BJ (cell line): ENCODE measurements around the gene SP7. TPM values are rescaled to one million over a fixed set of nuclear protein-coding genes. Genes with fewer than 3 reads are reported as not detected.
A peak's percentile ranks its signal among the peaks of the same experiment; 100 is the strongest.

ENCODE experiments used
- CTCF ChIA-PET: fragments of 350-600 bp; formaldehyde crosslinking; extraction: SDS; loops from one replicate; lab custom pipeline; 2021; ENCODE audit warnings: antibody characterized with exemption, inconsistent platforms; lab: Yijun Ruan, JAX
- POLR2A ChIA-PET: fragments of 300-600 bp; sonication (Branson Sonifier 250); formaldehyde crosslinking; extraction: SDS; loops from one replicate; lab custom pipeline; 2021; ENCODE audit warnings: antibody characterized with exemption; lab: Charles Lee
- DNase-seq: peaks from one replicate; pipeline ENCODE4 v3.0.0-alpha.2; 2011; ENCODE audit warnings: low read depth
- H3K27me3 ChIP-seq: 2 replicates; pipeline ENCODE4 v1.6.0; 2011; ENCODE audit warnings: low read length; ENCODE audit not compliant: control insufficient read depth, insufficient read depth
- H3K36me3 ChIP-seq: 2 replicates; pipeline ENCODE4 v1.5.1; 2011; ENCODE audit warnings: low read length; ENCODE audit not compliant: control insufficient read depth, insufficient read depth
- H3K4me3 ChIP-seq: 2 replicates; pipeline ENCODE4 v1.5.1; 2011; ENCODE audit warnings: low read depth, mild to moderate bottlenecking, control low read depth, low read length
- CTCF ChIP-seq: IDR thresholded peaks from 2 replicates; pipeline ENCODE4 v1.5.1; 2011; ENCODE audit warnings: low read depth, mild to moderate bottlenecking, control low read depth, inconsistent platforms, low read length, moderate library complexity; ENCODE audit not compliant: insufficient read depth
- polyA plus RNA-seq: library from polyadenylated mRNA; depleted of rRNA; stranded (reverse); fragments of >200 nt; gene quantifications from 2 replicates; pipeline ENCODE4 v1.2.3, GENCODE V29; 2011

SP7 gene
- polyA plus RNA-seq, 1 experiment, result not detected

GRCh38 chr12:53308276-53308675 is 27.9 kb downstream of the SP7 start:
- ChIA-PET POLR2A (no interaction called here), CTCF (interaction anchor here (0.9 to 5.4 kb wide), 3 partner anchors 13 to 95 kb away, joined by 3 to 29 read pairs (median 3); partner anchors contain the start of gene AAAS)
- Histone ChIP-seq H3K4me3 (no peak overlapping the region), H3K36me3 (peaks cover 23% of the 10 kb centered on the region), H3K27me3 (no peaks in the 10 kb centered on the region)
- no peak for TF ChIP-seq CTCF
- no peak for DNase-seq

DNA sequence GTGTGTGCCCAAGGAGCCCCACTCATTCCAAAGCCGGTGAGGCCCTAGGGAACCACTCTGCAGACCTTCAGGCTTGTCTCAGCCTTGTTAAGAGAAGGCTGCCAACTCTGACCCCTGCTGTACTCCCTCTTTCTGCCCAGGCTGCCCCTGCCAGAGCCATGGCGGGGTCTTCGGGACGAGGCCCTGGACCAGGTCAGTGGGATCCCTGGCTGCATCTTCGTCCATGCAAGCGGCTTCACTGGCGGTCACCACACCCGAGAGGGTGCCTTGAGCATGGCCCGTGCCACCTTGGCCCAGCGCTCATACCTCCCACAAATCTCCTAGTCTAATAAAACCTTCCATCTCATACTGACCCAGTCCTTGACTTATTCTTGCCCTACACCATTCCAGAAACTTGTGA is 29.3 kb downstream of the SP7 start:
- CTCF ChIA-PET, result interaction anchor here (1.4 kb wide), 1 partner anchor 15 kb away, joined by 3 read pairs; no protein-coding TSS in a partner anchor
- no peak for DNase-seq
- H3K4me3 ChIP-seq, result no peak overlapping the region
- POLR2A ChIA-PET, result no interaction called here
- no peaks in the 10 kb centered on the region for H3K27me3 ChIP-seq
- no peak for TF ChIP-seq CTCF
- peaks cover 28% of the 10 kb centered on the region for H3K36me3 ChIP-seq

DNA sequence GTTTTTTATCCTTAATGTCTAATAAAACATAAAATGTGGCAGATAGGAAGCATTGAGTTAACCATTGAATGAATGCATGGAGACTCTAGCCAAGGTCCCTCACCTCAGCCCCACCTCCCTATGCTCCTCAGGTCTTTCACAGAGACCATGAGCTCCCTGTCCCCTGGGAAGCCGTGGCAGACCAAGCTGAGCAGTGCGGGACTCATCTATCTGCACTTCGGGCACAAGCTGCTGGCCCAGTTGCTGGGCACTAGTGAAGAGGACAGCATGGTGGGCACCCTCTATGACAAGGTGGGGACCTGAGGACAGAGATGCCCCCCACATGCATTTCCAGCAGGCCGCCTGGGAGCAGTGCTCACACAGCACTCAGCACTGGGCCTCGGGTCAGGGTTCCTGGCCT is 33.3 kb downstream of the SP7 start:
- POLR2A ChIA-PET, result no interaction called here
- Histone ChIP-seq H3K36me3 (peaks cover 19% of the 10 kb centered on the region), H3K4me3 (no peak overlapping the region), H3K27me3 (no peaks in the 10 kb centered on the region)
- DNase-seq, result no peak
- CTCF ChIA-PET, result interaction anchor here (1.5 to 3.5 kb wide), 3 partner anchors 18 to 237 kb away, joined by 3 to 18 read pairs (median 6); partner anchors contain the start of gene AAAS
- no peak for TF ChIP-seq CTCF

GRCh38 chr12:53300187-53300586 is 36.0 kb downstream of the SP7 start:
- H3K4me3 ChIP-seq, result peak overlapping the region; percentile 80
- H3K27me3 ChIP-seq, result no peaks in the 10 kb centered on the region
- TF ChIP-seq CTCF, result no peak
- DNase-seq, result no peak
- H3K36me3 ChIP-seq, result peaks cover 7% of the 10 kb centered on the region
- ChIA-PET CTCF (interaction anchor here (1.7 to 6.3 kb wide), 3 partner anchors 21 to 93 kb away, joined by 6 to 39 read pairs (median 33); partner anchors contain the start of genes AAAS and ITGB7), POLR2A (no interaction called here)

- H3K36me3 ChIP-seq, result peaks cover 7% of the 10 kb centered on the region
- H3K4me3 ChIP-seq, result peak within 1 kb of the TSS; percentile 80
Measured at GRCh38 chr12:53299454-53300180, 36.5 kb downstream of the SP7 start, which contains the start of gene MYG1. TSS of gene MYG1 (plus strand) at chr12:53299695. CDS start at chr12:53299738, 43 bp downstream.

More at GRCh38 chr12:53299454-53300180, 36.5 kb downstream of the SP7 start, which contains the start of gene MYG1:
- TF ChIP-seq CTCF, result peak; percentile 41
- ChIA-PET CTCF (interaction anchor here (0.7 to 6.3 kb wide), 7 partner anchors 13 to 209 kb away, joined by 3 to 39 read pairs (median 6); partner anchors contain the start of genes AAAS and ITGB7), POLR2A (no interaction called here)
- peak; percentile 29 for DNase-seq
- H3K27me3 ChIP-seq, result no peaks in the 10 kb centered on the region
